GM23338 (cell line): ENCODE measurements around the gene AFP. TPM values are rescaled to one million over a fixed set of nuclear protein-coding genes. Genes with fewer than 3 reads are reported as not detected.

ENCODE experiments used
- ATAC-seq: fragments of 200-7000 bp; cut with Tn5 transposase; 3 replicates; pipeline ENCODE4 v1.9.1; 2020
- DNase-seq: peaks from one replicate; pipeline ENCODE4 v3.0.0-alpha.2; 2015; ENCODE audit warnings: low spot score
- H2AFZ ChIP-seq: fragments of 200-600 bp; sonication (generic); 2 replicates; pipeline ENCODE4 v1.8.0; 2016; ENCODE audit warnings: antibody characterized with exemption, mild to moderate bottlenecking, moderate library complexity
- H3F3A ChIP-seq: fragments of 200-600 bp; sonication (generic); replicated peaks from 2 replicates; pipeline ENCODE4 v1.8.0; 2017; ENCODE audit warnings: antibody characterized with exemption, mixed run types, low read depth
- H3K27ac ChIP-seq: fragments of 200-600 bp; sonication (generic); 2 replicates; pipeline ENCODE4 v1.6.1; 2016; ENCODE audit warnings: low read depth
- H3K27me3 ChIP-seq: fragments of 200-600 bp; sonication (generic); 2 replicates; pipeline ENCODE4 v1.8.0; 2016; ENCODE audit warnings: mild to moderate bottlenecking, mixed run types, moderate library complexity; ENCODE audit not compliant: insufficient read depth
- H3K36me3 ChIP-seq: fragments of 200-600 bp; sonication (generic); 2 replicates; pipeline ENCODE4 v1.8.0; 2016; ENCODE audit warnings: mild to moderate bottlenecking; ENCODE audit not compliant: insufficient read depth
- H3K4me1 ChIP-seq: fragments of 200-600 bp; sonication (generic); 2 replicates; pipeline ENCODE4 v1.8.0; 2016; ENCODE audit warnings: mild to moderate bottlenecking, moderate library complexity; ENCODE audit not compliant: insufficient read depth
- H3K4me2 ChIP-seq: fragments of 200-600 bp; sonication (generic); 2 replicates; pipeline ENCODE4 v1.7.1; 2017; ENCODE audit warnings: mixed run types
- H3K4me3 ChIP-seq: fragments of 200-600 bp; sonication (generic); 2 replicates; pipeline ENCODE4 v1.6.1; 2016; ENCODE audit warnings: mixed run types
- H3K79me2 ChIP-seq: fragments of 200-600 bp; sonication (generic); replicated peaks from 2 replicates; pipeline ENCODE4 v1.8.0; 2017; ENCODE audit warnings: mild to moderate bottlenecking; ENCODE audit not compliant: insufficient read depth
- H3K9me2 ChIP-seq: fragments of 200-600 bp; sonication (generic); 2 replicates; pipeline ENCODE4 v1.8.0; 2017; ENCODE audit not compliant: insufficient read depth
- H4K20me1 ChIP-seq: fragments of 200-600 bp; sonication (generic); replicated peaks from 2 replicates; pipeline ENCODE4 v1.8.0; 2017; ENCODE audit warnings: mild to moderate bottlenecking; ENCODE audit not compliant: insufficient read depth
- H3K27ac Mint-ChIP-seq: 2 replicates; pipeline ENCODE4 v1.8.0; 2020; ENCODE audit warnings: inconsistent platforms, mild to moderate bottlenecking, moderate library complexity, mixed read lengths
- H3K27me3 Mint-ChIP-seq: 3 replicates; pipeline ENCODE4 v1.8.0; 2022; ENCODE audit warnings: low read depth, mild to moderate bottlenecking, moderate library complexity, mixed read lengths, inconsistent platforms; ENCODE audit not compliant: insufficient read depth, poor library complexity
- H3K36me3 Mint-ChIP-seq: 3 replicates; pipeline ENCODE4 v1.8.0; 2021; ENCODE audit warnings: low read depth, mild to moderate bottlenecking, inconsistent platforms, moderate library complexity, mixed read lengths
- H3K4me1 Mint-ChIP-seq: 3 replicates; pipeline ENCODE4 v1.8.0; 2020; ENCODE audit warnings: mild to moderate bottlenecking, inconsistent platforms, mixed read lengths
- H3K4me3 Mint-ChIP-seq: 3 replicates; pipeline ENCODE4 v1.8.0; 2021; ENCODE audit warnings: moderate library complexity, mild to moderate bottlenecking, inconsistent platforms, mixed read lengths
- H3K9me3 Mint-ChIP-seq: 3 replicates; pipeline ENCODE4 v1.8.0; 2020; ENCODE audit warnings: moderate library complexity, mild to moderate bottlenecking, inconsistent platforms, mixed read lengths
- CTCF ChIP-seq, 2 experiments: fragments of 200-600 bp in 1 of 2; sonication (generic) in 1 of 2; conservative IDR thresholded peaks; 2 replicates each; pipeline versions ENCODE4 v1.5.1 to v1.6.1; 2016 to 2017; ENCODE audit warnings: antibody characterized with exemption in 2 of 2, low read depth in 2 of 2, mild to moderate bottlenecking in 2 of 2, moderate library complexity in 1 of 2
- JUNB ChIP-seq: IDR thresholded peaks from one replicate; pipeline ENCODE4 v1.6.1; 2016; ENCODE audit warnings: antibody characterized with exemption; ENCODE audit not compliant: unreplicated experiment
- NANOG ChIP-seq: IDR thresholded peaks from 2 replicates; pipeline ENCODE4 v1.6.1; 2016; ENCODE audit warnings: antibody characterized with exemption, borderline replicate concordance
- POLR2AphosphoS5 ChIP-seq: IDR thresholded peaks from 2 replicates; pipeline ENCODE4 v1.6.1; 2016; ENCODE audit warnings: antibody characterized with exemption, low read depth
- STAT1 ChIP-seq: IDR thresholded peaks from one replicate; pipeline ENCODE4 v1.6.1; 2016; ENCODE audit warnings: antibody characterized with exemption; ENCODE audit not compliant: unreplicated experiment
- polyA plus RNA-seq: library from polyadenylated mRNA; unstranded; fragments of >200 nt; fragmentation: Nextera tagmentation; extraction: Ambion mirVana; gene quantifications from 2 replicates; pipeline ENCODE4 v1.2.1, GENCODE V29; 2016
- total RNA-seq: library from RNA; depleted of rRNA; stranded (reverse); fragments of >200 nt; shearing (Covaris generic); gene quantifications from 2 replicates; pipeline ENCODE4 v1.2.3, GENCODE V29; 2014
- TF ChIP-seq, protein P1 (sequence below): fragments of 250-450 bp; sonication (Bioruptor Pico); IDR thresholded peaks from 2 replicates; pipeline ENCODE4 v1.5.0; 2020; ENCODE audit warnings: mild to moderate bottlenecking, moderate library complexity
- TF ChIP-seq, protein P2 (sequence below): IDR thresholded peaks from 2 replicates; pipeline ENCODE4 v1.6.1; 2016; ENCODE audit warnings: antibody characterized with exemption

AFP gene
- total and polyA plus RNA-seq, 2 experiments from 2014 or later, result 4.0 to 17.3 TPM

DNA sequence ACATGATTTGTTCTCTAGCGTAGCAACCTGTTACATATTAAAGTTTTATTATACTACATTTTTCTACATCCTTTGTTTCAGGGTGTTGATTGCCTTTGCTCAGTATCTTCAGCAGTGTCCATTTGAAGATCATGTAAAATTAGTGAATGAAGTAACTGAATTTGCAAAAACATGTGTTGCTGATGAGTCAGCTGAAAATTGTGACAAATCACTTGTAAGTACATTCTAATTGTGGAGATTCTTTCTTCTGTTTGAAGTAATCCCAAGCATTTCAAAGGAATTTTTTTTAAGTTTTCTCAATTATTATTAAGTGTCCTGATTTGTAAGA lies 29.5 kb upstream of the AFP start:
- Histone ChIP-seq H4K20me1 (no peaks in the 10 kb centered on the region), H2AFZ (no peak overlapping the region), H3K9me2 (no peaks in the 10 kb centered on the region), H3F3A (no peaks in the 10 kb centered on the region), H3K79me2 (no peaks in the 10 kb centered on the region), H3K4me3 (no peak overlapping the region), H3K36me3 (no peaks in the 10 kb centered on the region), H3K27me3 (no peaks in the 10 kb centered on the region), H3K4me2 (no peak overlapping the region), H3K27ac (no peak overlapping the region), H3K4me1 (peaks cover 15% of the 10 kb centered on the region)
- ATAC-seq (no peak), DNase-seq (no peak)
- H3K4me3 Mint-ChIP-seq, result no peak overlapping the region
- H3K27me3 Mint-ChIP-seq, result no peaks in the 10 kb centered on the region
- H3K27ac Mint-ChIP-seq, result no peak overlapping the region
- TF ChIP-seq, protein P1, sequence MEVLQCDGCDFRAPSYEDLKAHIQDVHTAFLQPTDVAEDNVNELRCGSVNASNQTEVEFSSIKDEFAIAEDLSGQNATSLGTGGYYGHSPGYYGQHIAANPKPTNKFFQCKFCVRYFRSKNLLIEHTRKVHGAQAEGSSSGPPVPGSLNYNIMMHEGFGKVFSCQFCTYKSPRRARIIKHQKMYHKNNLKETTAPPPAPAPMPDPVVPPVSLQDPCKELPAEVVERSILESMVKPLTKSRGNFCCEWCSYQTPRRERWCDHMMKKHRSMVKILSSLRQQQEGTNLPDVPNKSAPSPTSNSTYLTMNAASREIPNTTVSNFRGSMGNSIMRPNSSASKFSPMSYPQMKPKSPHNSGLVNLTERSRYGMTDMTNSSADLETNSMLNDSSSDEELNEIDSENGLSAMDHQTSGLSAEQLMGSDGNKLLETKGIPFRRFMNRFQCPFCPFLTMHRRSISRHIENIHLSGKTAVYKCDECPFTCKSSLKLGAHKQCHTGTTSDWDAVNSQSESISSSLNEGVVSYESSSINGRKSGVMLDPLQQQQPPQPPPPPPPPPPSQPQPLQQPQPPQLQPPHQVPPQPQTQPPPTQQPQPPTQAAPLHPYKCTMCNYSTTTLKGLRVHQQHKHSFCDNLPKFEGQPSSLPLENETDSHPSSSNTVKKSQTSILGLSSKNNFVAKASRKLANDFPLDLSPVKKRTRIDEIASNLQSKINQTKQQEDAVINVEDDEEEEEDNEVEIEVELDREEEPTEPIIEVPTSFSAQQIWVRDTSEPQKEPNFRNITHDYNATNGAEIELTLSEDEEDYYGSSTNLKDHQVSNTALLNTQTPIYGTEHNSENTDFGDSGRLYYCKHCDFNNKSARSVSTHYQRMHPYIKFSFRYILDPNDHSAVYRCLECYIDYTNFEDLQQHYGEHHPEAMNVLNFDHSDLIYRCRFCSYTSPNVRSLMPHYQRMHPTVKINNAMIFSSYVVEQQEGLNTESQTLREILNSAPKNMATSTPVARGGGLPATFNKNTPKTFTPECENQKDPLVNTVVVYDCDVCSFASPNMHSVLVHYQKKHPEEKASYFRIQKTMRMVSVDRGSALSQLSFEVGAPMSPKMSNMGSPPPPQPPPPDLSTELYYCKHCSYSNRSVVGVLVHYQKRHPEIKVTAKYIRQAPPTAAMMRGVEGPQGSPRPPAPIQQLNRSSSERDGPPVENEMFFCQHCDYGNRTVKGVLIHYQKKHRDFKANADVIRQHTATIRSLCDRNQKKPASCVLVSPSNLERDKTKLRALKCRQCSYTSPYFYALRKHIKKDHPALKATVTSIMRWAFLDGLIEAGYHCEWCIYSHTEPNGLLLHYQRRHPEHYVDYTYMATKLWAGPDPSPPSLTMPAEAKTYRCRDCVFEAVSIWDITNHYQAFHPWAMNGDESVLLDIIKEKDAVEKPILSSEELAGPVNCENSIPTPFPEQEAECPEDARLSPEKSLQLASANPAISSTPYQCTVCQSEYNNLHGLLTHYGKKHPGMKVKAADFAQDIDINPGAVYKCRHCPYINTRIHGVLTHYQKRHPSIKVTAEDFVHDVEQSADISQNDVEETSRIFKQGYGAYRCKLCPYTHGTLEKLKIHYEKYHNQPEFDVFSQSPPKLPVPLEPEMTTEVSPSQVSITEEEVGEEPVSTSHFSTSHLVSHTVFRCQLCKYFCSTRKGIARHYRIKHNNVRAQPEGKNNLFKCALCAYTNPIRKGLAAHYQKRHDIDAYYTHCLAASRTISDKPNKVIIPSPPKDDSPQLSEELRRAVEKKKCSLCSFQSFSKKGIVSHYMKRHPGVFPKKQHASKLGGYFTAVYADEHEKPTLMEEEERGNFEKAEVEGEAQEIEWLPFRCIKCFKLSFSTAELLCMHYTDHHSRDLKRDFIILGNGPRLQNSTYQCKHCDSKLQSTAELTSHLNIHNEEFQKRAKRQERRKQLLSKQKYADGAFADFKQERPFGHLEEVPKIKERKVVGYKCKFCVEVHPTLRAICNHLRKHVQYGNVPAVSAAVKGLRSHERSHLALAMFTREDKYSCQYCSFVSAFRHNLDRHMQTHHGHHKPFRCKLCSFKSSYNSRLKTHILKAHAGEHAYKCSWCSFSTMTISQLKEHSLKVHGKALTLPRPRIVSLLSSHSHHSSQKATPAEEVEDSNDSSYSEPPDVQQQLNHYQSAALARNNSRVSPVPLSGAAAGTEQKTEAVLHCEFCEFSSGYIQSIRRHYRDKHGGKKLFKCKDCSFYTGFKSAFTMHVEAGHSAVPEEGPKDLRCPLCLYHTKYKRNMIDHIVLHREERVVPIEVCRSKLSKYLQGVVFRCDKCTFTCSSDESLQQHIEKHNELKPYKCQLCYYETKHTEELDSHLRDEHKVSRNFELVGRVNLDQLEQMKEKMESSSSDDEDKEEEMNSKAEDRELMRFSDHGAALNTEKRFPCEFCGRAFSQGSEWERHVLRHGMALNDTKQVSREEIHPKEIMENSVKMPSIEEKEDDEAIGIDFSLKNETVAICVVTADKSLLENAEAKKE (CRISPR knock-in tag), result no peak
- TF ChIP-seq CTCF (conservative IDR thresholded peaks at IDR 0.05; ENCODE audit: low read depth in 2 of 2) (no peak), POLR2AphosphoS5 (no peak), STAT1 (no peak), NANOG (no peak), JUNB (no peak)
- TF ChIP-seq, protein P2, sequence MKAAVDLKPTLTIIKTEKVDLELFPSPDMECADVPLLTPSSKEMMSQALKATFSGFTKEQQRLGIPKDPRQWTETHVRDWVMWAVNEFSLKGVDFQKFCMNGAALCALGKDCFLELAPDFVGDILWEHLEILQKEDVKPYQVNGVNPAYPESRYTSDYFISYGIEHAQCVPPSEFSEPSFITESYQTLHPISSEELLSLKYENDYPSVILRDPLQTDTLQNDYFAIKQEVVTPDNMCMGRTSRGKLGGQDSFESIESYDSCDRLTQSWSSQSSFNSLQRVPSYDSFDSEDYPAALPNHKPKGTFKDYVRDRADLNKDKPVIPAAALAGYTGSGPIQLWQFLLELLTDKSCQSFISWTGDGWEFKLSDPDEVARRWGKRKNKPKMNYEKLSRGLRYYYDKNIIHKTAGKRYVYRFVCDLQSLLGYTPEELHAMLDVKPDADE, result no peak
- no peaks in the 10 kb centered on the region for H3K9me3 Mint-ChIP-seq
- peaks cover 15% of the 10 kb centered on the region; the same call in 2 of the 3 replicates for H3K4me1 Mint-ChIP-seq
- H3K36me3 Mint-ChIP-seq, result no peaks in the 10 kb centered on the region
